Right lung (tissue), 5 donors: ENCODE data around the gene HSD11B1. TPM values are rescaled to one million over a fixed set of nuclear protein-coding genes. Genes with fewer than 3 reads are reported as not detected.
"Not testable (repeated sequence)": the region's sequence is repeated elsewhere in the genome, so short reads cannot be mapped to it uniquely, and the experiment has no call there.

Source experiments
- DNase-seq, 2 donors: peaks; one replicate each; pipeline ENCODE4 v3.0.0-alpha.2; 2013
- polyA plus RNA-seq, 5 donors: library from polyadenylated mRNA; unstranded; fragments of 120-200 nt; gene quantifications; one replicate each; pipeline versions ENCODE4 v1.2.1 to v1.2.3, GENCODE V29; 2013; ENCODE audit warnings: inconsistent platforms in 1 of 5, low replicate concordance in 1 of 5; ENCODE audit not compliant: insufficient read length in 5 of 5, insufficient read depth in 1 of 5

HSD11B1 gene
- polyA plus RNA-seq, 5 donors, result 4.6 to 9.0 (median 6.2) TPM

DNA sequence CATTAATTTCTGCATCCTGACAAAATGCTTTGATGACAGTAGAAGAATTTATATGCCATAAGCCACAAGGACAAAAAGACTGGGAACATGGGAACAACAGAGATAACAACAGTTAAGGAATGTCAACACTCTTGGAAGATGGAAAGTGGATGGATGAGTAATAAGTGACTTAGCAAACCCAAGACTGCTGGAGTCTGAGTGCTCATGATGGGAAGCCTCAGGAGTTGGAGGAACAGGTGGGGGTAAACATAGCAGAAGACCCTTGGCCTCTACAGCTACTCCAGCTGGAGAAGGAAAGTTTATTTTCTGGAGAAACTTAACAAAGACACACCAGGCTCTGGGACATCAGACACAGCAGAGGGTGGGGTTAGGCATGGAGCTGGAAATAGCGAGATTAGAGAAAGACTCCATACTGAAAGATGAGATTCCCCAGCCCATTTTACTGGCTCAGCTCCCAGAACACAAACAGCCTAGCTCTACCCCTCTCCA lies 15.9 kb upstream of the HSD11B1 start:
- DNase-seq, result no peak

DNA sequence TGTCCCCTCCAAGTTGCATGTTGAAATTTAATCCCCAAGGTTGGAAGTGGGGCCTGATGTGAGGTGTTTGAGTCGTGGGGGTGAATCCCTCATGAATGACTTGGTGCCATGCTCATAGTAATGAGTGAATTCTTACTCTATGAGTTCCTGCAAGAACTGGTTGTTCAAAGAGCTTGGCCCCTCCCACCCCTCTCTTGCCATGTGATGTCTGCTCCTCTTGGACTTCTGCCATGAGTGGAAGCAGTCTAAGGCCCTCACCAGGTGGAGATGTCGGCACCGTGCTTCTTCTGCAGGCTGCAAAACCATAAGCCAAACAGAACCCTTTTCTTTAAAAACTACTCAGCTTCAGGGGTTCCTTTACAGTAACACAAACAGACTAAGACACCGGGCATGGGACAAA lies 15.2 kb upstream of the HSD11B1 start:
- no peak for DNase-seq

DNA sequence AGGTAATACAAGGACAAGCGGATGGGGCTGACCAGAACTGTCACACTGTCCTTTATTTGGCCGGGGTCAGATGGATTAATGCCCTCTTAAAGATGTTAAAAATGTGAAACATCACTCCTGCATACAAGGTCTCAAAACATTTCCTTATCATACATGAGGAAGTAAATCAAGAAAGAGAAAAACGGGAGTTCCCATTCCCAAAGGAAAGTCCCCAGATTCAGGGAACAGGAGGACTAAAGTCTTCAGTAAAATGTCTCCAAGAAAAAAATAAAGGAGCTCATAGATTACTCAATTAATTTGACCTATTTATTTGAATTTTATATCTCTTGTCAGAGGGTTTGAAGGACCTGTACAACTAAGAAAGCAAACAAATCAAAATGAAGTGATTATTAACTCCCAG lies 13.4 kb upstream of the HSD11B1 start:
- DNase-seq, result no peak

DNA sequence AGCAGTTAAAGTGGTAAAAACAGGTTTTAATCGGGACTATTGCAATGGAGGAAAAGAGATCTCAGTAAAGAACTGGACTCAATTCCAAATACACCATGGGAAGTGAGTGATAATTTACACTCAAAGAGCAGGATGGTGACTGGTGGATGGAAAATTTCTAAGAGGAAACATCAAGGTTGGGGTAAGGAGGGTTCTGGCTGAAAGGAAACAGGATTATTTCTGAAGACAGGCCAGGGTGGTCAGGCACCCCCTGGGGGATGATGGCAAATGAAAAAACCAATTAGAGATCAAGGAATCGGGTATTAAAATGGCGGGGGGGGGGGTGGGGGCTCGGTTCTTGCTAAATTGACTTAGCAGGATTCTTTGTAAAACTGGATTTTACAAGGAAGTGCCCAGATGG lies 12.3 kb upstream of the HSD11B1 start:
- DNase-seq, result no peak

DNA sequence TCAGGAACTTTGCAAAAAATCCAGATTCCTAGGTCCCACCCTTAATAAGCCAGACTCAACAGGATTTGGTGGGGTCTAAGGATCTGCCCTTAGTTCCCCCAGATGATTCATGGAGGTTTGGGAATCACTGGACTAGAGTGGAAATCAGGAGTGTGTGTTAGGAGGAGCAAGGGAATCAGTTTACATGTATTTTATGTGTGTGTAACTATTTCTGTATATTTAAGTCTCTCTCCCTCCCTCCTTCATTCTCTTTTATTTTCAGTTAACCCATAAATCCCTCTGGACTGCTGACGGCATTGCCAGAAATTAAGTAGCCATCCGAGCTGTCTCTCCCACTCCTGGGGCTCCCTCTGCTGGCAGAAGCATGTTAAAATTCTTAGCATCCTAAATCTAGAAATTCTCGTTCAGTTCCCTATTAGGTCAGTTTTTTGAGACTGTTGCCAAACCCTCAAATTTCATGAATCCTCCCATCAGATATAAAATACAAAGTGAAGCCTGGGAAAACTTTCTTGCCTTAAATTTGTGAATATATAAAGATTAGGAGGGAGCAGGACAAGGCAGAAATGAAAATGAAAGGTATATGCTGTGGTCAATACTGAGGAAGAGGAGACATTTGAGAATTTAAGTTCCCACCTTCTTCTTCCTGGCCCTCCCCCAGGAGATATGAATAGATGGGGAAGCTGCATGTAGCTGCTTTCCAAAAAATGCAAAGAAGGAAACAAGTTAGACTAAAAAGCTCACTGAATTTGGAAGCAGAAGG lies 11.7 kb upstream of the HSD11B1 start:
- DNase-seq, result peak; percentile 75 to 84

DNA sequence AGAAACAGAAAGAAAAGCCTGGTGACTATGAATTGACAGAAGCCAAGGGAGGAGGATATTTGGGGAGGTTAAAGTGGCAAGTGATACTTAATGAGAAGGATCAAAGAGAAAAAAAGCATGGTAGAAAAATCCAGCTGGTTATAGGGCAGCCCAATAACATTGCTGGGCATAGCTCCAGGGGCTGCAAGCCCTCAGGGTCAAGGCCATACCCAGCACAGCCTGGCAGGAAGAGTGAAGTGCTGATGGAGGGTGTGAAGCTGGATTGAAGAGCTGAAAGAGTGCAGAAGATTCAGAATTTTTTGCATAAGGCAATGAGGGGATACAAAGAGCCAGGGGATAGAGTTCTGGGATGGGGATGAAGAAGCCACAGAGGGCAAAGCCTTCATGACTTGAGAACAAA lies 8.0 kb upstream of the HSD11B1 start:
- DNase-seq, result no peak

DNA sequence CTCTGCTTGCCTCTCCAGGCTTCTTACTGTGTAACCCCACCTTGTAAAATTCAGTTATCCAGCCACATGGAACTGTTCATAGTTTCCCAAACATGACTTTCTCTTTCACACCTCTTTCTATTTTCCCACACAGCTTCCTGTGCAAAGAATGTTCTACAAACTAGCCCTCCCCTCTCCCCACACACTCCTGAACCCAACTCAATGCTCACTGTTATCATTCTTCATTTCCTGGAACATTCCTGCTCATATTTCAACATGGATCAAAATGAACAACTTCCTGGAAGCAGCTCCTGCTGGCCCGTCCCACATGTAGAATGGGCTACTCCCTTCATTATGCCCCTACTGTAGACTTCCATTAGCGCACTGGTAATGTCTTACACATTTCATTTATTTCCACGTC lies 7.5 kb upstream of the HSD11B1 start:
- no peak for DNase-seq

DNA sequence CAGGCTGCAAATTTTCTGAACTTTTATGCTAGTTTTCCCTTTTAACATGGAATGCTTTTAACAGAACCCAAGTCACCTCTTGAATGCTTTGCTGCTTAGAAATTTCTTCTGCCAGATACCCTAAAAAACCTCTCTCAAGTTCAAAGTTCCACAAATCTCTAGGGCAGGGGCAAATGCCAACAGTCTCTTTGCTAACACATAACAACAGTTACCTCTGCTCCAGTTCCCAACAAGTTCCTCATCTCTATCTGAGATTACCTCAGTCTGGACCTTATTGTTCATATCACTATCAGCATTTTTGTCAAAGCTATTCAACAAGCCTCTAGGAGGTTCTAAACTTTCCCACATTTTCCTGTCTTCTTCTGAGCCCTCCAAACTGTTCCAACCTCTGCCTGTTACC lies 4.0 kb upstream of the HSD11B1 start:
- DNase-seq, result not testable (repeated sequence)

DNA sequence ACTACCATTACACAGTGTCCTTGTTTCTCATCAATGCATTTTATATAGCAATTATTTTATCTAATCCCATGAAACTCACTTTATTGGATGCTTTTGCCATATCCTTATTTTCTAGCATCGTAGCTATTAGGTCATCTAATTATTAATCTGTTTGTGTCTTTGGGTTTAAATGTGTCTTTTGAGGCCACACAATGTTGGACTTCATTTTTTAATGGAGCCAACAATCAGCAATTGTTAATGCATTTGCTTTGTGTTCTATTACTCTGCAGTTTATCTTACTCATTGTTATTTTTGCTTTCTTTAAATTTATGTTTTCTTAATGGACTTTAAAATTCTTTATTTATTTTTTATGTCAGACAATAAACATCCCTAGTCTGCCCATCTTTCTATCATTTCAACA lies 1.8 kb upstream of the HSD11B1 start:
- no peak for DNase-seq

DNA sequence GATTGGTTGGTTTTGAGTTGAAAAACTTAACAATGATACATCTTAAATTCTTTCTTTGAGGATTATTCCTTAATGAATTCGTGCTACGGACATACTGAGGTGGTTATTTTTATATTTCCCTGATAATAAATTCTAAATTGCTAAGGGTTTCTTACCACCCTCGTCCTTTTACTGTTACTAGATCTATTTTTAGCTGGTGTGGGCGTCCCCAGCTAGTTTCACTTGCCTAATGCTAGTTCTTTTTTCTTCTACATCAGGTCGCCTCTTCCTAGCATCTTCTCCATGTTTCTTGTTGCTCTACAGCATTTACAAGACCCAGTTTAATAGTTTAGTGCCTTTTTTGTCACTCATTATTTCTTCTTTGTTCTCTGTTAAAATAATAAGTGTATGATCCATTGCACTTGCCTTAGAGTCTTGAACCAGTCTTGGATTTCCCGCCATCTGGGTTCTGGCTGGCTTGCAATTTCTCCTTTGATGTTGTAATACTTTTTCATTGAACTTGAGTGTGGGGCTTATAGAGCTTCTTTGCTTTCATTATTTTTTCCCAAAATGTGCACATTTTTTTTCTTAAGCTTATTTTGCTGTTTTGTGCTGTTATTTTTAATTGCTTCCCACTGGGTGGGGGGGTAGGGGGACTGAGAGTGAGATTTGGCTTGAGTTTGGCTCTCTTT lies 677 bp upstream of the HSD11B1 start:
- DNase-seq, result no peak

DNA sequence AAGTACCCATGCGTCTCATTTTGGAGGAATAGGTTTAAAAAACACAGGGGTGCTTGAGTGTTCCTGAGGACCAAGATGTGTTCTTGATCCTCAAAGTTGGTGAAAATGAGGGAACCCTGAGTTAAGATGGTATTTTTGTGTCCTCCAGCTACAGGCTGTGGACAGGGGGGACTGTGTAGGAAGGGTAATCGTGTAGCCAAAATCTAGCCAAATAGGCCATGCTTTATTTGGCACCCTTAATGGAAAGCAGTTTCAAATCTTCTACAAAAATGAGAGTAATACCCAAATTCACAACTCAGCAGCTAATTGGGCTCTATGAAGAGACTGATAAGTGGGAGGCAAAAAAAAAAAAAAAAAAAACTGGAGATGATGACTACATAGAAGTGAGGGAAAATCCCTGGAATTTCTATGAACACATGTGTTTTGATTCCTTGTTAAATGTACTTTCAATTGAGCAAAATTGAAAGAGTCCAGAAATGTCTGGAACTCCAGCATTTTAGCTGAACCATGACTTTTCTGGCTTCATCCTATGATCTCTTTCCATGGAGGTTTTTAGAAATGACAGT lies 470 bp downstream of the HSD11B1 start:
- no peak for DNase-seq

DNA sequence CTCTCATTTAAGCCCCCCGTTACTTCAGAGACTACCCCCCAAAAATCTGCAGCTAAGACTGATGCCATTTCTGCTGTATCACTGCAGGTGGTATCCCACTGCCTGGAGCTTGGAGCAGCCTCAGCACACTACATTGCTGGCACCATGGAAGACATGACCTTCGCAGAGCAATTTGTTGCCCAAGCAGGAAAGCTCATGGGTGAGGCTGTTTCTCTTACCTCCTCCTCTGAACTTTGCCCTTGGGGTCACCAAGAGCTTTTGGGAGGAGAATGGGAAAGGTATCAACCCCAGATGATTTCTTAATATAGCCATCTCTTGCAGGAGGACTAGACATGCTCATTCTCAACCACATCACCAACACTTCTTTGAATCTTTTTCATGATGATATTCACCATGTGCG lies 2.0 kb downstream of the HSD11B1 start:
- no peak for DNase-seq

DNA sequence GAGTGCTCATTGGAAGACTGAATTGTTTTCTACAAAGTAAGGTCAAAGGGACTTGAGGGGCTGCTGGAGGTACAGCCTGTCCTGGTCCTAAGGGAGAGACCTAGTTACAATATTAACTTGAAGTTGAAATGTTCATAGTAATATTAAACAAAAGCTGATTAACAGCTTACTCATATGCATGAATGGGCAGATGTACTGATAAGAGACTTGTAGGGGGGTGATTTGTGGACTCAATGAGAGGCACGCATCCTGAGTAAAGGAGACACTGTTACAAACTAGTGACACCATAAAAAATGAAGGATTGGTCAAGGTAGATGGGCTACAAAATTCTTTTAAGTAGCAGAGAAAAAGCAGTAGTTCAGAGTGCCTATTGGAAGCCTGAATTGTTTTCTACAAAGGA lies 2.7 kb downstream of the HSD11B1 start:
- DNase-seq, result no peak

DNA sequence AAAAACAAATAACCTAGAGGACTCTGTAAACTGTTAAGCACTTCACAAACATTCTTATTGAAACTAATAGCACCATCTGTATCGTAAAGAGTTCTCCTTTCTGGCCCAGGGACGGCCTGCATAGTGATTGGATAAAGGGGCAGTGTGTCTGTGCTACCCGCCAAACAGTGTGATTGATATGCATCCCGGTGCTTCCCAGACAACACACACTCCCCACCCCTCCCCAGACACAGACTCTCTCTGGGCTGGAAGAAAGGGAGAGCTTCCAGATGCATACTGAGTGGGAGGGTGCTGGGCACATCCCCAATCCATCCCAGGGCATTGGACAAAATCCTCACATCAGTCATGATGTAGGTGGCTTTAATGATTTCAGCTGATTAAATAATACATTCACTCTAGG lies 3.7 kb downstream of the HSD11B1 start:
- no peak for DNase-seq

DNA sequence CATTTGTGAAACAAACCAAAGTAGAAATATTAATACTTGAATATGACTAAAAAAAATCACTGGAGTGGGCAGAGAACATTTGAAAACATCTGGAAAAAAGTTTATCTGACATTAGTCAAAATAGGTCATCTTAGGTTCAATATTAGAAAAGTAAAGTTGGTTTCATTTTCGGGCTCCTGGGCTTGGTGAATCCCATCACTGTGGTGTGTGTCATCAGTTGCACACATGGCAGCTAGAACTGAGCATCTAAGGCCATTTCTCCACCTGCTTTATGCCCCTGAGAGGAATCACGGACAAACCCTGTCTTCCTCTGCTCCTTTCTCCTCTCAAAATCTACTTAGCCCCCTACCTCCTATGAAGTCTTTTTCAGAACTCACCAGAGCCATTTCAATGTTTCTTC lies 5.4 kb downstream of the HSD11B1 start:
- DNase-seq, result no peak

DNA sequence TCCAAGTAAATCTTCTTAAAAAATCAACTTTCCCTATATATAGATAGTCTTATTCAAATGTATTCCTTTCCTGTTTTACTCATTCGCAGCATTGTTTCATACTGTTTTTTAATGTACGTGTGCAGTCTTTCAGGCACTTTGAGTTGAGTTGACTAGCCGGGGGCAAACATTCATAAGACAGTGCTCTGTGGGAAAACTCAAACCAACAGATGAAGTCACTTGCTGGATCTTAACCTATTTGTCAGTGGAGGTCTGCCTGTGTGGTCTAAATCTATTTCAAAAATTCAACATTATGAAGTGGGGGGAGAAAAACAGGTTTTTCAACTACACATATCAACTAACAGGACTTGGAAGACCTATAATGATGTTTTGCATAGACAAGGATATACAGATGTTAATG lies 6.2 kb downstream of the HSD11B1 start:
- no peak for DNase-seq

DNA sequence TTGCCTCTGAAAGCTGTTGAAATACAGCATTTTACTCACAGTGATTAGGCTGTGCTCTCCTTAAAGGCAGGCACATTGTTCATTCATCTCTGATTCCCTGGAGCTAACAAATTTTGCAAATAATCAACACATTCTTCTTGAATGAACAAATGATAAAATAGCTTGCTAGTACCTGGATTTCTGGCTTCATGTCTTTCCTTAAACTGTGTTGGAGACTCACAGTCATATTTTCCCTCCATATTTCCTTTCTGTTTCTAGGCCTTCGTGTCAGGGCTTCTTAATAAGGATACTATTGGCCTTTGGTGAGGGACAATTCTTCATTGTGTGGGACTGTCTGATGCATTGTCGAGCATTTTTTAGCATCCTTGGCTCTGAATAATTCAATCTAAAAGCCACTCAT lies 9.7 kb downstream of the HSD11B1 start:
- DNase-seq, result no peak

DNA sequence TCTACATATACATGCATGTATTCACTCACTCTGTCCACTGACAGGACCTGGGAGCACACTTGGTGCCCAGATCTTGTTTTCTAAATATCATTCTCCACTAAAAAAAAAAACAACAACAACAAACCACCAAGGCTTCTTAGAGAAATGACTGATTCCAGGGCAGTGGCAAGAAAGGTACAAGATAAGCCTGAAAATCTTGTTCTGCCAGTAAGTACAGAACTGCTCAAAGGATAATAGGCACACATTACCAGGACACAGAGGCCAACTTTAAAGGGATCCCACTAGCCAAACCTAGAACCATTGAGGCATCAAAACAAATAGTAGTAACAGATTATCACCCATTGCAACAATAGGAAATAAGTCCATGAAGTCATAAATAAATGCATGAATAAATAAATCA lies 10.7 kb downstream of the HSD11B1 start:
- DNase-seq, result no peak

DNA sequence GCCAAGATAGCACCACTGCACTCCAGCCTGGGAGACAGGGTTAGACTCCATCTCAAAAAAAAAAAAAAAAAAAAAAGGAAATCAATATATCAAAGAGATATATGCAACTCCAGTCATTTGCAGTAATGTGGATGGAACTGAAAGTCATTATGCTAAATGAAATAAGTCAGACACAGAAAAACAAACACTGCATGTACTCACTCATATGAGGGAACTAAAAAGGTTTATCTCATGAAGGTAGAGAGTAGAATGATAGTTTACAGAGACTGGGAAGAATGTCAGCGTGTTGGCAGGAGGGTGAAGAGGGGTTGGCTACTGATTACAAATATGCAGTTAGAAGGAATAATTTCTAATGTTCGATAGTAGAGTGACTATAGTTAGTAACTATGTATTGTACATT lies 13.2 kb downstream of the HSD11B1 start:
- no peak for DNase-seq

DNA sequence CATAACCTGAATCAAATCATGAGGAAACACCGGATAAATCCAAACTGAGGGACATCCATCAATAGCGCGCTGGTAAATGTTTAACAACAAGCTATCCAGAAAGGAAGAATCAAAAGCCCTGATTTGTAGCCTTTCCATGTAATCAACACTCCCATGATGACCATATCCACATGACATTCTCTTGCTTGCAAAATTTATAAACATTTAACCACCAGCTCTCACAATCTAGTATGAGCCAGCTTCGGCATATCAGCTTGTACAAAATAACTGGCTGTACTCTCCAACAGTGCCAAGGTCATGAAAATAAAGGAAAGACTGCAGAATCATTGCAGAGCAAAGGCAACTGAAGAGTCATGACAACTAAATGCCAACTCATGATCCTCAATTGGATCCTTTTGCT lies 15.7 kb downstream of the HSD11B1 start:
- no peak for DNase-seq

DNA sequence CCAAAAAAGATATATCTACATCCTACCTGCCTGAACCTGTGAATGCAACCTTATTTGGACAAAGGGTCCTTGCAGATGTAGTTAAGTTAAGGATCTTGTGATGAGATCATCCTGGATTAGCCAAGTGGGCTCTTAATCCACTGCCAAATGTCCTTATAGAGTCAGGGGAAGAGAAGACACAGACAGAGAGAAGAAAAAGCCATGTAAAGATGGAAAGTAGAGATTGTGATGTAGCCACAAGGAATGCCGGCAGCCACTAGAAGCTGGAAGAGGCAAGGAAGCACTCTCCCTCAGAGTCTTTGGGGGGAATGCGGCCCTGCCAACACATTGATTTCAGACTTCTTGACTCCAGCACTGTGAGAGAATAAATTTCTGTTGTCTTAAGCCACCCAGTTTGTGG lies 16.2 kb downstream of the HSD11B1 start:
- no peak for DNase-seq

DNA sequence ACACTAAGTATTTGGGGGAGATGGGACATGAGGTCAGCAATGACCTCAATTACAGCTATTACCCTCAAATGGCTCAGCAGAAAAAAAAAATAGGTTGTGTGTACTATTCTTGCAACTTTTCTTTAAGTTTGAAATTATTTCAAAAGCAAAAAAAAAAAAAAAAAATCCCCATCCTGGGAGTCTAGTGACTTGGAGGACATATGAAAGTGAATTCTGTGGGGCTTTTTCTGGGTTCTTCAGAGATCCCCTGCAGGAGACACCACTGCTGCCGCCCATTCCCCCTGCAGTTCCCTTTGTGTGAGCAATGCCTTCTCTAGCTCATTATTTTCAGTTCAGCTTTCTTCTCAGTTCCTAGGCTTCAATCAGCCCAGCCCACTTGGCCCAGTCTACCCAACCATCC lies 16.7 kb downstream of the HSD11B1 start:
- no peak for DNase-seq

DNA sequence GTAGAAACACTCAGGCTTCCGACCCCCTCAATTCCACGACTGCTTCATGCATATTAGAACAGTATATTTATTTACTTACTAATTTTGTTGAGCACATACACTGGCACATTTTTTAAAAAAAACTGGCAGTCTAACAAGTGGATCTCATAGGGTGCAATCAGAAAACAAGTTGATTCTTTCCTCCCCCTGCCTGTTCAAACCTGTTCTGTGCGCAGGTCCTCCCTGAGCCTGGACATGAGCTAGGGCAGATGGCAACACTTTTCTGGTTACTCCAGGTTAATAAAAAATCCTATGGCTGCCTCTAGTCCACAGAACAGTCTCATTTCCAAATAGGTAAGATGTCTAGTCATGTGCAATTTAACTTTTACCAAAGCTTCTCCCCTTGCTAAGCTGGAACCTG lies 18.6 kb downstream of the HSD11B1 start:
- DNase-seq, result no peak
